IMR-90 (cell line): ENCODE data around the gene OPA3. TPM values are rescaled to one million over a fixed set of nuclear protein-coding genes. Genes with fewer than 3 reads are reported as not detected.

Experiments used
- ATAC-seq: fragments of 200-7000 bp; cut with Tn5 transposase; 2 replicates; pipeline ENCODE4 v1.9.1; 2020; ENCODE audit warnings: low read depth, mild to moderate bottlenecking, moderate library complexity
- BruUV-seq: library from RNA; stranded (reverse); fragments of 400-500 nt; replicated peaks from 2 replicates; lab custom pipeline; 2021; lab: Mats Ljungman, UMichigan
- CTCF ChIA-PET: fragments of 300-600 bp; formaldehyde crosslinking; extraction: SDS; loops from one replicate; lab custom pipeline; 2021; ENCODE audit warnings: antibody characterized with exemption; lab: Yijun Ruan, JAX
- POLR2A ChIA-PET: fragments of 300-600 bp; sonication (Branson Sonifier 250); formaldehyde crosslinking; loops from one replicate; lab custom pipeline; 2022; ENCODE audit warnings: antibody characterized with exemption; ENCODE audit not compliant: unreplicated experiment; lab: Charles Lee
- DNase-seq: peaks from one replicate; pipeline ENCODE4 v3.0.0; 2013
- H2AFZ ChIP-seq: replicated peaks from 2 replicates; pipeline ENCODE3; 2013; ENCODE audit warnings: low read length, mild to moderate bottlenecking; ENCODE audit not compliant: poor library complexity
- H2AK5ac ChIP-seq: 2 replicates; pipeline ENCODE4 v1.6.1; 2013; ENCODE audit warnings: low read depth, low read length, inconsistent platforms
- H2AK9ac ChIP-seq: replicated peaks from 2 replicates; pipeline ENCODE3; 2013; ENCODE audit warnings: mild to moderate bottlenecking, low read depth, low read length, moderate library complexity; ENCODE audit not compliant: poor library complexity
- H2BK120ac ChIP-seq: 2 replicates; pipeline ENCODE4 v1.6.1; 2013; ENCODE audit warnings: low read depth, low read length, inconsistent platforms
- H2BK15ac ChIP-seq: 3 replicates; pipeline ENCODE4 v1.6.1; 2013; ENCODE audit warnings: low read depth, low read length, inconsistent platforms
- H2BK20ac ChIP-seq: 2 replicates; pipeline ENCODE4 v1.6.1; 2013; ENCODE audit warnings: low read depth, mild to moderate bottlenecking, inconsistent platforms, low read length, moderate library complexity
- H2BK5ac ChIP-seq: 2 replicates; pipeline ENCODE4 v1.6.1; 2013; ENCODE audit warnings: mild to moderate bottlenecking, low read depth, low read length, inconsistent platforms; ENCODE audit not compliant: poor library complexity, severe bottlenecking
- H3K14ac ChIP-seq: replicated peaks from 2 replicates; pipeline ENCODE4 v1.6.1; 2013; ENCODE audit warnings: low read depth, low read length, inconsistent platforms
- H3K18ac ChIP-seq: 2 replicates; pipeline ENCODE4 v1.6.1; 2013; ENCODE audit warnings: low read depth, low read length, control low read depth
- H3K23ac ChIP-seq: 2 replicates; pipeline ENCODE4 v1.6.1; 2013; ENCODE audit warnings: low read depth, low read length, inconsistent platforms
- H3K27ac ChIP-seq: 2 replicates; pipeline ENCODE4 v1.5.1; 2013; ENCODE audit warnings: mild to moderate bottlenecking, control low read depth, low read length; ENCODE audit not compliant: insufficient read depth
- H3K27me3 ChIP-seq: 2 replicates; pipeline ENCODE4 v1.6.1; 2013; ENCODE audit warnings: low read length; ENCODE audit not compliant: control insufficient read depth, insufficient read depth
- H3K36me3 ChIP-seq: 2 replicates; pipeline ENCODE4 v1.6.1; 2013; ENCODE audit warnings: low read length, mixed read lengths; ENCODE audit not compliant: control insufficient read depth, insufficient read depth
- H3K4ac ChIP-seq: 2 replicates; pipeline ENCODE4 v1.6.1; 2013; ENCODE audit warnings: low read depth, low read length, inconsistent platforms
- H3K4me1 ChIP-seq: 2 replicates; pipeline ENCODE4 v1.6.1; 2013; ENCODE audit warnings: low read length, mixed read lengths; ENCODE audit not compliant: control insufficient read depth, insufficient read depth
- H3K4me2 ChIP-seq: 2 replicates; pipeline ENCODE4 v1.6.1; 2013; ENCODE audit warnings: low read depth, mild to moderate bottlenecking, control low read depth, low read length, moderate library complexity
- H3K4me3 ChIP-seq: 2 replicates; pipeline ENCODE4 v1.5.1; 2013; ENCODE audit warnings: low read depth, mild to moderate bottlenecking, control low read depth, low read length, moderate library complexity; ENCODE audit not compliant: insufficient read depth
- H3K56ac ChIP-seq: 2 replicates; pipeline ENCODE4 v1.6.1; 2013; ENCODE audit warnings: low read length, inconsistent platforms; ENCODE audit not compliant: insufficient read depth; ENCODE audit errors: extremely low read depth
- H3K79me1 ChIP-seq, 2 experiments: 2 replicates each; pipeline ENCODE4 v1.6.1; 2013; ENCODE audit warnings: low read length in 2 of 2, inconsistent platforms in 1 of 2, low read depth in 1 of 2
- H3K9ac ChIP-seq: 2 replicates; pipeline ENCODE4 v1.6.1; 2013; ENCODE audit warnings: low read depth, low read length, control low read depth
- H3K9me1 ChIP-seq: 2 replicates; pipeline ENCODE4 v1.6.1; 2013; ENCODE audit warnings: low read length, inconsistent platforms; ENCODE audit not compliant: insufficient read depth
- H3K9me3 ChIP-seq: 2 replicates; pipeline ENCODE4 v1.6.1; 2013; ENCODE audit warnings: low read length; ENCODE audit not compliant: control insufficient read depth, insufficient read depth
- H4K20me1 ChIP-seq: 2 replicates; pipeline ENCODE4 v1.6.1; 2013; ENCODE audit warnings: low read length, inconsistent platforms; ENCODE audit not compliant: insufficient read depth
- H4K5ac ChIP-seq: 2 replicates; pipeline ENCODE4 v1.6.1; 2013; ENCODE audit warnings: mild to moderate bottlenecking, low read depth, low read length, control low read depth
- H4K8ac ChIP-seq, 2 experiments: 2 replicates each; pipeline ENCODE4 v1.6.1; 2013; ENCODE audit warnings: low read depth in 2 of 2, low read length in 2 of 2, control low read depth in 1 of 2, inconsistent platforms in 1 of 2
- H4K91ac ChIP-seq: 2 replicates; pipeline ENCODE4 v1.6.1; 2013; ENCODE audit warnings: low read depth, low read length, inconsistent platforms; ENCODE audit not compliant: insufficient read depth
- BHLHE40 ChIP-seq: fragments of 150-350 bp; IDR thresholded peaks from 2 replicates; pipeline ENCODE4 v1.6.1; 2016; ENCODE audit warnings: mild to moderate bottlenecking, low read depth, low read length
- CEBPB ChIP-seq: IDR thresholded peaks from 2 replicates; pipeline ENCODE4 v1.6.1; 2012; ENCODE audit warnings: low read depth, low read length, improper control_type of control experiment
- ELK1 ChIP-seq: fragments of 150-350 bp; IDR thresholded peaks from 2 replicates; pipeline ENCODE4 v1.6.1; 2016; ENCODE audit warnings: low read depth, mild to moderate bottlenecking, low read length, moderate library complexity, borderline replicate concordance
- FOS ChIP-seq: fragments of 150-350 bp; IDR thresholded peaks from 2 replicates; pipeline ENCODE4 v1.6.1; 2016; ENCODE audit warnings: low read depth, low read length
- MAFK ChIP-seq: IDR thresholded peaks from 2 replicates; pipeline ENCODE4 v1.6.1; 2012; ENCODE audit warnings: low read depth, low read length, improper control_type of control experiment
- MAZ ChIP-seq: IDR thresholded peaks from 2 replicates; pipeline ENCODE4 v1.6.1; 2012; ENCODE audit warnings: low read depth, mild to moderate bottlenecking, low read length, improper control_type of control experiment, moderate library complexity, borderline replicate concordance
- MXI1 ChIP-seq: IDR thresholded peaks from 2 replicates; pipeline ENCODE4 v1.6.1; 2012; ENCODE audit warnings: low read depth, mild to moderate bottlenecking, low read length, moderate library complexity, borderline replicate concordance
- NFE2L2 ChIP-seq: fragments of 150-350 bp; IDR thresholded peaks from 2 replicates; pipeline ENCODE4 v1.6.1; 2016; ENCODE audit warnings: low read depth, mild to moderate bottlenecking, low read length
- POLR2A ChIP-seq: IDR thresholded peaks from 2 replicates; pipeline ENCODE4 v1.6.1; 2012; ENCODE audit warnings: mild to moderate bottlenecking, low read depth, low read length
- RAD21 ChIP-seq: IDR thresholded peaks from 2 replicates; pipeline ENCODE4 v1.6.1; 2012; ENCODE audit warnings: low read length, improper control_type of control experiment
- RCOR1 ChIP-seq: IDR thresholded peaks from 2 replicates; pipeline ENCODE4 v1.6.1; 2012; ENCODE audit warnings: mild to moderate bottlenecking, low read length, improper control_type of control experiment; ENCODE audit not compliant: insufficient replicate concordance
- RFX5 ChIP-seq: IDR thresholded peaks from 2 replicates; pipeline ENCODE4 v1.8.0; 2012; ENCODE audit warnings: low read depth, mild to moderate bottlenecking, low read length, moderate library complexity
- WGBS, 2 experiments: methylation state at CpG; one replicate each; pipeline versions ENCODE4 v1.1.5 to v1.1.7; 2013; ENCODE audit warnings: missing lambda C conversion rate in 2 of 2; ENCODE audit not compliant: insufficient read length in 1 of 2; ENCODE audit errors: extremely low coverage in 2 of 2; 5-methylcytosine and 5-hydroxymethylcytosine counted together
- dilution Hi-C: fragments of 300-500 bp; cut with HindIII; formaldehyde crosslinking; loops from one replicate; pipeline ENCODE4 v1.14.3; 2018; ENCODE audit warnings: low sequenced_read_pairs; ENCODE audit not compliant: unreplicated experiment
- in situ Hi-C: fragments of 300-500 bp; cut with MboI; formaldehyde crosslinking; loops from 3 replicates; pipeline ENCODE4 v1.14.3; 2019; ENCODE audit warnings: low sequenced_read_pairs, inconsistent platforms, mixed read lengths
- intact Hi-C: fragments of 100-400 bp; cut with micrococcal nuclease; formaldehyde crosslinking; loops from 2 replicates; pipeline ENCODE4 v1.10.0; 2022
- polyA plus RNA-seq, 3 experiments: library from polyadenylated mRNA; depleted of rRNA; stranded (reverse); fragments of >200 nt; gene quantifications; 2 replicates each; pipeline ENCODE4 v1.2.3, GENCODE V29; 2012; ENCODE audit warnings: low replicate concordance in 1 of 3
- total RNA-seq: library from RNA; depleted of rRNA; stranded (reverse); fragments of >200 nt; gene quantifications from 2 replicates; pipeline ENCODE4 v1.2.3, GENCODE V29; 2012
- TF ChIP-seq, protein P1 (sequence below): conservative IDR thresholded peaks from 2 replicates; pipeline ENCODE4 v1.5.1; 2012; ENCODE audit warnings: mild to moderate bottlenecking, low read depth, low read length, improper control_type of control experiment
- TF ChIP-seq, protein P2 (sequence below): fragments of 150-350 bp; IDR thresholded peaks from 2 replicates; pipeline ENCODE4 v1.6.1; 2017; ENCODE audit warnings: mild to moderate bottlenecking, antibody characterized with exemption, low read length, low read depth

The OPA3 gene
- total and polyA plus RNA-seq, 2 of the 4 experiments (the other 2 are of a cell fraction): 5.2 to 9.6 TPM

DNA sequence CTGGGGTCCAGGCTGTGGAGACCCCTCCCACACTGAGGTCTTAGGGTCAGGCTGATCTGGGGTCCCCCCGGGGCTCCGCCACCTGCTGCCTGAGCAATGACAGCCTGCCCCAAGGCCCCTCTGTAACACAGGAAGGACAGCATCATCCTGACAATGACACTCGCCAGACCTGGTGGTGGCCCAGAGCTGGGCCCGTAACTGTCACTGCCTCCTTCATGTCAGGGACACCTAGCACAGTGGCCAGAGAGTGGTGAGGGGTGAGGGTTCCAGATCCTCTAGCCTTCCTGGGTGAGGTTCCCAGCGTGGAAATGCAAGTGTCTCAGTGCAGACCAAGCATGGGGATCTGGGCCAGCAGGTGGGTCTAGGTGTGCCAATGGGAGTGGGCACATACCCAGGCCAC, 27.8 kb downstream of the OPA3 start:
- Histone ChIP-seq H3K27me3 (no peaks in the 10 kb centered on the region), H4K20me1 (peaks cover 2% of the 10 kb centered on the region; the same call in 1 of the 2 replicates), H3K23ac (no peak overlapping the region), H2AFZ (no peak overlapping the region), H2BK120ac (no peak overlapping the region), H3K4me3 (no peak overlapping the region), H3K79me1 (peaks cover 0 to 16% of the 10 kb centered on the region in 2 experiments; a peak in 3 of 4 replicates), H2AK5ac (no peak overlapping the region), H3K18ac (no peak overlapping the region), H2AK9ac (no peak overlapping the region), H2BK20ac (no peak overlapping the region), H3K36me3 (peaks cover 5% of the 10 kb centered on the region), H3K4ac (no peak overlapping the region), H3K9me3 (no peaks in the 10 kb centered on the region), H4K91ac (no peak overlapping the region), H2BK15ac (no peak overlapping the region), H2BK5ac (no peak overlapping the region), H4K5ac (no peak overlapping the region), H4K8ac (no peak overlapping the region), H3K56ac (no peak overlapping the region), H3K4me2 (no peak overlapping the region), H3K4me1 (no peaks in the 10 kb centered on the region), H3K9me1 (no peaks in the 10 kb centered on the region; the same call in 1 of the 2 replicates), H3K9ac (no peak overlapping the region), H3K14ac (no peak overlapping the region), H3K27ac (no peak overlapping the region)
- TF ChIP-seq RCOR1: no peak
- TF ChIP-seq CEBPB: no peak
- no peak for TF ChIP-seq FOS
- TF ChIP-seq MXI1: no peak
- no peak for TF ChIP-seq BHLHE40
- TF ChIP-seq ELK1: no peak
- TF ChIP-seq MAZ: no peak
- no peak for TF ChIP-seq MAFK
- TF ChIP-seq RFX5: no peak
- TF ChIP-seq, protein P1, sequence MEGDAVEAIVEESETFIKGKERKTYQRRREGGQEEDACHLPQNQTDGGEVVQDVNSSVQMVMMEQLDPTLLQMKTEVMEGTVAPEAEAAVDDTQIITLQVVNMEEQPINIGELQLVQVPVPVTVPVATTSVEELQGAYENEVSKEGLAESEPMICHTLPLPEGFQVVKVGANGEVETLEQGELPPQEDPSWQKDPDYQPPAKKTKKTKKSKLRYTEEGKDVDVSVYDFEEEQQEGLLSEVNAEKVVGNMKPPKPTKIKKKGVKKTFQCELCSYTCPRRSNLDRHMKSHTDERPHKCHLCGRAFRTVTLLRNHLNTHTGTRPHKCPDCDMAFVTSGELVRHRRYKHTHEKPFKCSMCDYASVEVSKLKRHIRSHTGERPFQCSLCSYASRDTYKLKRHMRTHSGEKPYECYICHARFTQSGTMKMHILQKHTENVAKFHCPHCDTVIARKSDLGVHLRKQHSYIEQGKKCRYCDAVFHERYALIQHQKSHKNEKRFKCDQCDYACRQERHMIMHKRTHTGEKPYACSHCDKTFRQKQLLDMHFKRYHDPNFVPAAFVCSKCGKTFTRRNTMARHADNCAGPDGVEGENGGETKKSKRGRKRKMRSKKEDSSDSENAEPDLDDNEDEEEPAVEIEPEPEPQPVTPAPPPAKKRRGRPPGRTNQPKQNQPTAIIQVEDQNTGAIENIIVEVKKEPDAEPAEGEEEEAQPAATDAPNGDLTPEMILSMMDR: no peak
- no peak for TF ChIP-seq RAD21
- no peak for TF ChIP-seq NFE2L2
- TF ChIP-seq, protein P2, sequence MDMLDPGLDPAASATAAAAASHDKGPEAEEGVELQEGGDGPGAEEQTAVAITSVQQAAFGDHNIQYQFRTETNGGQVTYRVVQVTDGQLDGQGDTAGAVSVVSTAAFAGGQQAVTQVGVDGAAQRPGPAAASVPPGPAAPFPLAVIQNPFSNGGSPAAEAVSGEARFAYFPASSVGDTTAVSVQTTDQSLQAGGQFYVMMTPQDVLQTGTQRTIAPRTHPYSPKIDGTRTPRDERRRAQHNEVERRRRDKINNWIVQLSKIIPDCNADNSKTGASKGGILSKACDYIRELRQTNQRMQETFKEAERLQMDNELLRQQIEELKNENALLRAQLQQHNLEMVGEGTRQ: no peak
- no peak for TF ChIP-seq POLR2A
- ChIA-PET CTCF (no interaction called here), POLR2A (no interaction called here)
- intact Hi-C loops: loop anchor here (5.0 kb wide), 1 partner anchor 35 kb away; no protein-coding TSS in a partner anchor
- dilution Hi-C loops: no loop called here
- no peak for DNase-seq
- BruUV-seq: no TSS peak
- ATAC-seq: no peak
- WGBS, 2 experiments: no CpG with 5 or more reads among the region's 5 CpGs
- in situ Hi-C loops: no loop called here
